GM23338 (cell line): ENCODE data around the gene ZNF382.

Source experiments
- CREB1 ChIP-seq: fragments of 250-450 bp; sonication (Bioruptor Pico); IDR thresholded peaks from 2 replicates; pipeline ENCODE4 v1.5.0; 2020; ENCODE audit warnings: low read depth, mild to moderate bottlenecking, moderate library complexity
- EZH2 ChIP-seq: fragments of 200-600 bp; sonication (generic); IDR thresholded peaks from one replicate; pipeline ENCODE4 v1.8.0; 2017; ENCODE audit warnings: antibody characterized with exemption, mild to moderate bottlenecking, low read depth; ENCODE audit not compliant: unreplicated experiment
- JUNB ChIP-seq: IDR thresholded peaks from one replicate; pipeline ENCODE4 v1.6.1; 2016; ENCODE audit warnings: antibody characterized with exemption; ENCODE audit not compliant: unreplicated experiment
- NANOG ChIP-seq: IDR thresholded peaks from 2 replicates; pipeline ENCODE4 v1.6.1; 2016; ENCODE audit warnings: antibody characterized with exemption, borderline replicate concordance
- POLR2AphosphoS5 ChIP-seq: IDR thresholded peaks from 2 replicates; pipeline ENCODE4 v1.6.1; 2016; ENCODE audit warnings: antibody characterized with exemption, low read depth
- STAT1 ChIP-seq: IDR thresholded peaks from one replicate; pipeline ENCODE4 v1.6.1; 2016; ENCODE audit warnings: antibody characterized with exemption; ENCODE audit not compliant: unreplicated experiment
- TF ChIP-seq, protein P1 (sequence below): IDR thresholded peaks from 2 replicates; pipeline ENCODE4 v1.6.1; 2016; ENCODE audit warnings: antibody characterized with exemption
- TF ChIP-seq, protein P2 (sequence below), 2 experiments: fragments of 200-600 bp in 1 of 2; sonication (generic) in 1 of 2; conservative IDR thresholded peaks; 2 replicates each; pipeline versions ENCODE4 v1.5.1 to v1.6.1; 2016 to 2017; ENCODE audit warnings: antibody characterized with exemption in 2 of 2, low read depth in 2 of 2, mild to moderate bottlenecking in 2 of 2, moderate library complexity in 1 of 2

DNA sequence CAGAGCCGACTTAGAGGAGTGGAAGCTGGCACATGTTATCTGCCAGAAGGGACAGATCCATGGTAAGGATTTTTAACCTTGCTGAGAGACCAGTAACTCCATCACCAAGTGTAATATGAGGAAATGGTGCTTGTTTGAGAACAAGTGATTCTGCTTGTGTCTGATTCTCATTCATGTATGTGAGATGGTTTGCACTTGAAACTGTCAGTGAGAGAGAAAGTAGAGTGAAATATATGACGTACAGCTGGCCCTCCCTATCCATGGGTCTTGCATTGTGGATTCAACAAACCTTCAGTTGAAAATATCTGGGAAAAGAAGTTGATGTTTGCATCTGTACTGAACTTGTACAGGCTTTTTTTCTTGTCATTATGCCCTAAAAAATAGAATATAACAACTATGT lies 63.5 kb downstream of the ZNF382 start:
- TF ChIP-seq, protein P1, sequence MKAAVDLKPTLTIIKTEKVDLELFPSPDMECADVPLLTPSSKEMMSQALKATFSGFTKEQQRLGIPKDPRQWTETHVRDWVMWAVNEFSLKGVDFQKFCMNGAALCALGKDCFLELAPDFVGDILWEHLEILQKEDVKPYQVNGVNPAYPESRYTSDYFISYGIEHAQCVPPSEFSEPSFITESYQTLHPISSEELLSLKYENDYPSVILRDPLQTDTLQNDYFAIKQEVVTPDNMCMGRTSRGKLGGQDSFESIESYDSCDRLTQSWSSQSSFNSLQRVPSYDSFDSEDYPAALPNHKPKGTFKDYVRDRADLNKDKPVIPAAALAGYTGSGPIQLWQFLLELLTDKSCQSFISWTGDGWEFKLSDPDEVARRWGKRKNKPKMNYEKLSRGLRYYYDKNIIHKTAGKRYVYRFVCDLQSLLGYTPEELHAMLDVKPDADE, result no peak
- TF ChIP-seq, protein P2, sequence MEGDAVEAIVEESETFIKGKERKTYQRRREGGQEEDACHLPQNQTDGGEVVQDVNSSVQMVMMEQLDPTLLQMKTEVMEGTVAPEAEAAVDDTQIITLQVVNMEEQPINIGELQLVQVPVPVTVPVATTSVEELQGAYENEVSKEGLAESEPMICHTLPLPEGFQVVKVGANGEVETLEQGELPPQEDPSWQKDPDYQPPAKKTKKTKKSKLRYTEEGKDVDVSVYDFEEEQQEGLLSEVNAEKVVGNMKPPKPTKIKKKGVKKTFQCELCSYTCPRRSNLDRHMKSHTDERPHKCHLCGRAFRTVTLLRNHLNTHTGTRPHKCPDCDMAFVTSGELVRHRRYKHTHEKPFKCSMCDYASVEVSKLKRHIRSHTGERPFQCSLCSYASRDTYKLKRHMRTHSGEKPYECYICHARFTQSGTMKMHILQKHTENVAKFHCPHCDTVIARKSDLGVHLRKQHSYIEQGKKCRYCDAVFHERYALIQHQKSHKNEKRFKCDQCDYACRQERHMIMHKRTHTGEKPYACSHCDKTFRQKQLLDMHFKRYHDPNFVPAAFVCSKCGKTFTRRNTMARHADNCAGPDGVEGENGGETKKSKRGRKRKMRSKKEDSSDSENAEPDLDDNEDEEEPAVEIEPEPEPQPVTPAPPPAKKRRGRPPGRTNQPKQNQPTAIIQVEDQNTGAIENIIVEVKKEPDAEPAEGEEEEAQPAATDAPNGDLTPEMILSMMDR (conservative IDR thresholded peaks at IDR 0.05; ENCODE audit: low read depth in 2 of 2), result no peak
- TF ChIP-seq EZH2, result no peak
- TF ChIP-seq STAT1, result no peak
- TF ChIP-seq POLR2AphosphoS5, result no peak
- TF ChIP-seq JUNB, result no peak
- TF ChIP-seq CREB1 (CRISPR knock-in tag), result no peak
- no peak for TF ChIP-seq NANOG
